GM18868 (cell line): ENCODE measurements around the gene ADCY5.

Experiments used
- ATAC-seq: cut with Tn5 transposase; IDR thresholded peaks from one replicate; pipeline ENCODE4 v1.9.1; 2021; ENCODE audit warnings: mild to moderate bottlenecking, moderate library complexity; ENCODE audit not compliant: unreplicated experiment

The ADCY5 gene

GRCh38 chr3:123431007-123431657 is 17.8 kb downstream of the ADCY5 start:
- ATAC-seq, result no peak

- ATAC-seq, result no peak
These were observed 18.6 kb downstream of the ADCY5 start for GRCh38 chr3:123430266-123430665.

- no peak for ATAC-seq
These were observed 19.3 kb downstream of the ADCY5 start for GRCh38 chr3:123429362-123430125.

GRCh38 chr3:123424999-123425712 is 23.7 kb downstream of the ADCY5 start:
- no peak for ATAC-seq

- no peak for ATAC-seq
These were observed 24.4 kb downstream of the ADCY5 start for GRCh38 chr3:123424321-123424998.

GRCh38 chr3:123423806-123424205 is 25.1 kb downstream of the ADCY5 start:
- ATAC-seq, result no peak

- no peak for ATAC-seq
These were observed 25.9 kb downstream of the ADCY5 start for GRCh38 chr3:123423031-123423430.

GRCh38 chr3:123422457-123422856 is 26.4 kb downstream of the ADCY5 start:
- no peak for ATAC-seq

- peak; percentile 37 for ATAC-seq
These were observed 27.3 kb downstream of the ADCY5 start for GRCh38 chr3:123421353-123422174.

GRCh38 chr3:123420416-123420968 is 28.4 kb downstream of the ADCY5 start:
- ATAC-seq, result no peak

- no peak for ATAC-seq
These were observed 29.0 kb downstream of the ADCY5 start for GRCh38 chr3:123419850-123420297.

- ATAC-seq, result no peak
These were observed 29.6 kb downstream of the ADCY5 start for GRCh38 chr3:123419181-123419849.

- ATAC-seq, result no peak
These were observed 32.2 kb downstream of the ADCY5 start for GRCh38 chr3:123416647-123417046.

GRCh38 chr3:123416173-123416572 is 32.7 kb downstream of the ADCY5 start:
- ATAC-seq, result no peak

- ATAC-seq, result no peak
These were observed 33.7 kb downstream of the ADCY5 start for GRCh38 chr3:123414973-123415775.

- no peak for ATAC-seq
These were observed 35.9 kb downstream of the ADCY5 start for GRCh38 chr3:123412811-123413604.

GRCh38 chr3:123412076-123412475 is 36.8 kb downstream of the ADCY5 start:
- ATAC-seq, result no peak
